Measurements from ENCODE around the gene GOLGA7B. TPM values are rescaled to one million over a fixed set of nuclear protein-coding genes. Genes with fewer than 3 reads are reported as not detected.
A peak's percentile ranks its signal among the peaks of the same experiment; 100 is the strongest.

GOLGA7B gene
- total RNA-seq, 1 donor from 2014 or later, result 4.6 TPM

GRCh38 chr10:97861097-97861750 is 11.6 kb downstream of the GOLGA7B start:
- no peak for DNase-seq (ENCODE audit: low spot score)
- peak; percentile 62 for ATAC-seq
- intact Hi-C loops (cut with DNase I), result no loop called here

- intact Hi-C loops (cut with DNase I), result no loop called here
- DNase-seq (ENCODE audit: low spot score) (no peak), ATAC-seq (no peak)
Observed at GRCh38 chr10:97861924-97862323, 12.3 kb downstream of the GOLGA7B start.

GRCh38 chr10:97863808-97864207 is 14.2 kb downstream of the GOLGA7B start:
- DNase-seq (ENCODE audit: low spot score) (no peak), ATAC-seq (no peak)
- intact Hi-C loops (cut with DNase I), result no loop called here

GRCh38 chr10:97865488-97865887 is 15.8 kb downstream of the GOLGA7B start:
- ATAC-seq, result no peak
- intact Hi-C loops (cut with DNase I), result loop anchor here (5.0 kb wide), 1 partner anchor 108 kb away; no protein-coding TSS in a partner anchor
- DNase-seq (ENCODE audit: low spot score), result no peak

- intact Hi-C loops (cut with DNase I), result loop anchor here (5.0 kb wide), 1 partner anchor 109 kb away; no protein-coding TSS in a partner anchor
- no peak for DNase-seq (ENCODE audit: low spot score)
- ATAC-seq, result no peak
Observed at GRCh38 chr10:97866524-97867219, 17.0 kb downstream of the GOLGA7B start.

- DNase-seq (ENCODE audit: low spot score) (no peak), ATAC-seq (no peak)
- intact Hi-C loops (cut with DNase I), result loop anchor here (5.0 kb wide), 1 partner anchor 110 kb away; no protein-coding TSS in a partner anchor
Observed at GRCh38 chr10:97867220-97867800, 17.7 kb downstream of the GOLGA7B start.

- ATAC-seq, result no peak
- no peak for DNase-seq (ENCODE audit: low spot score)
- intact Hi-C loops (cut with DNase I), result loop anchor here (5.0 kb wide), 1 partner anchor 111 kb away; no protein-coding TSS in a partner anchor
Observed at GRCh38 chr10:97868134-97868685, 18.6 kb downstream of the GOLGA7B start.

- ATAC-seq (peak; percentile 94), DNase-seq (ENCODE audit: low spot score) (peak; percentile 88)
- intact Hi-C loops (cut with DNase I), result loop anchor here (5.0 kb wide), 1 partner anchor 112 kb away; no protein-coding TSS in a partner anchor
Observed at GRCh38 chr10:97869091-97870042, 19.7 kb downstream of the GOLGA7B start.

GRCh38 chr10:97870990-97871389 is 21.3 kb downstream of the GOLGA7B start:
- intact Hi-C loops (cut with DNase I), result no loop called here
- DNase-seq (ENCODE audit: low spot score), result no peak
- no peak for ATAC-seq

- DNase-seq (ENCODE audit: low spot score), result no peak
- peak; percentile 53 for ATAC-seq
- intact Hi-C loops (cut with DNase I), result no loop called here
Observed at GRCh38 chr10:97873569-97873968, 23.9 kb downstream of the GOLGA7B start.

GRCh38 chr10:97874332-97874731 is 24.7 kb downstream of the GOLGA7B start:
- intact Hi-C loops (cut with DNase I), result no loop called here
- ATAC-seq, result no peak
- DNase-seq (ENCODE audit: low spot score), result no peak

- no peak for DNase-seq (ENCODE audit: low spot score)
- intact Hi-C loops (cut with DNase I), result no loop called here
- peak; percentile 55 for ATAC-seq
Observed at GRCh38 chr10:97875391-97875790, 25.7 kb downstream of the GOLGA7B start.

- intact Hi-C loops (cut with DNase I), result no loop called here
- DNase-seq (ENCODE audit: low spot score) (no peak), ATAC-seq (no peak)
Observed at GRCh38 chr10:97876402-97876801, 26.8 kb downstream of the GOLGA7B start.

GRCh38 chr10:97879241-97879640 is 29.6 kb downstream of the GOLGA7B start:
- no peak for DNase-seq (ENCODE audit: low spot score)
- ATAC-seq, result no peak

GRCh38 chr10:97880109-97880508 is 30.5 kb downstream of the GOLGA7B start:
- intact Hi-C loops (cut with DNase I), result no loop called here
- DNase-seq (ENCODE audit: low spot score) (peak; percentile 37), ATAC-seq (no peak)

More at GRCh38 chr10:97879241-97879640, 29.6 kb downstream of the GOLGA7B start:
- intact Hi-C loops (cut with DNase I), result no loop called here

- intact Hi-C loops (cut with DNase I), result no loop called here
Observed at GRCh38 chr10:97882142-97883091, 32.8 kb downstream of the GOLGA7B start.

GRCh38 chr10:97883092-97883485 is 33.4 kb downstream of the GOLGA7B start:
- DNase-seq (ENCODE audit: low spot score) (no peak), ATAC-seq (no peak)
- intact Hi-C loops (cut with DNase I), result no loop called here

More at GRCh38 chr10:97882142-97883091, 32.8 kb downstream of the GOLGA7B start:
- no peak for ATAC-seq
- DNase-seq (ENCODE audit: low spot score), result no peak
